Forelimb muscle (tissue), 1 donor: Measurements from ENCODE around the gene ASGR2. TPM values are rescaled to one million over a fixed set of nuclear protein-coding genes. Genes with fewer than 3 reads are reported as not detected.
"Not testable (repeated sequence)": the region's sequence is repeated elsewhere in the genome, so short reads cannot be mapped to it uniquely, and the experiment has no call there.

Source experiments
- DNase-seq: peaks from one replicate; pipeline ENCODE4 v3.0.0-alpha.2; 2013; ENCODE audit warnings: low read depth
- polyA plus RNA-seq: library from polyadenylated mRNA; unstranded; fragments of 120-200 nt; gene quantifications from one replicate; pipeline ENCODE4 v1.2.1, GENCODE V29; 2013; ENCODE audit not compliant: insufficient read length

Gene ASGR2, protein sequence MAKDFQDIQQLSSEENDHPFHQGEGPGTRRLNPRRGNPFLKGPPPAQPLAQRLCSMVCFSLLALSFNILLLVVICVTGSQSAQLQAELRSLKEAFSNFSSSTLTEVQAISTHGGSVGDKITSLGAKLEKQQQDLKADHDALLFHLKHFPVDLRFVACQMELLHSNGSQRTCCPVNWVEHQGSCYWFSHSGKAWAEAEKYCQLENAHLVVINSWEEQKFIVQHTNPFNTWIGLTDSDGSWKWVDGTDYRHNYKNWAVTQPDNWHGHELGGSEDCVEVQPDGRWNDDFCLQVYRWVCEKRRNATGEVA
- 0.11 TPM for polyA plus RNA-seq

DNA sequence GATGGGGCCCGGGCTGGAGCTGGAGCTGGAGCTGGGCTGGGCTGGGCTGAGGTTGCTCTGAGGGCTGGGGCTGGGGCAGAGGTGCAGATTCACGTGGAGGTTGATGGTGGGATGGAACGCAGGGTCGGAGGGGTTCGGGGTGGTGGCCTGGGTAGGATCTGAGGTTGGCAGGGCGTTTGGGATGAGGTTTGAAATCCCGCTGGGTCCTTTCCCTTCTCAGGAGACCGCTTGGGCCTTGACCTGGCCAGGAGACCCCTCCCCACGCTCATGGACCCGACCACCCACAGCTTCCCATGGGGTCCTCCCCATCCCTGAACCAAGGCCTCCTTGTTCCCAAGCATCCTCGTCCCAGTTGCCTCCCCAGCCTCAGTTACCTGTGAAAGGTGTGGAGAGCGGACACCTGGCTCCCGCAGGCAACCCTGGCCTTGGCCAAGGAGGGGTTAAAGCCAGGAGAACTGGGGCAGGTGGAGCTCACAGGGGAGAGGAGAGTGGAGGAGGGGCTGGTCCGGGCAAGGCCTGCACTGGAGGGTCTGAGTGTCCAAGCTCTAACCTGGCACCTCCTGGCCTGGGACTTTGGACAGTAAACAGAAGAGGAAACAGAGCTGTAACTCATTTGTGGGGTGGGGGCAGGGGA is at the start of gene ASGR2:
Gene ASGR2 (minus strand): TSS at position 582 of the 634 bp plus-strand sequence. CDS start 582 bp downstream, outside the sequence.
- DNase-seq: no peak

DNA sequence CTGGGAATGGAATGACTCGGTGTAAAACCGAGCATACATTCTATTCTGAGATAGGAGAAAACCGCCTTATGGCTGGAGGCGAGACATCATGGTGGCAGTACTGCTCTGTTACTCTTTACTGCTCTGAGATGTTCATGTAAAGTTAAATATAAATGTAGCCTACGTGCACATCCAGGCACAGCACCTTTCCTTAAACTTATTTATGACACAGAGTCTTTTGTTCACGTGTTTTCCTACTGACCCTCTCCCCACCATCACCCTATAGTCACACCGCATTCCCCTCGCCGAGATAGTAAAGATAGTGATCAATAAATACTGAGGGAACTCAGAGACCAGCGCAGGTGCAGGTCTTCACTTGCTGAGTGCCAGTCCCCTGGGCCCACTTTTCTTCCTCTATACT is 44.9 kb upstream of the ASGR2 start:
- DNase-seq: not testable (repeated sequence)

DNA sequence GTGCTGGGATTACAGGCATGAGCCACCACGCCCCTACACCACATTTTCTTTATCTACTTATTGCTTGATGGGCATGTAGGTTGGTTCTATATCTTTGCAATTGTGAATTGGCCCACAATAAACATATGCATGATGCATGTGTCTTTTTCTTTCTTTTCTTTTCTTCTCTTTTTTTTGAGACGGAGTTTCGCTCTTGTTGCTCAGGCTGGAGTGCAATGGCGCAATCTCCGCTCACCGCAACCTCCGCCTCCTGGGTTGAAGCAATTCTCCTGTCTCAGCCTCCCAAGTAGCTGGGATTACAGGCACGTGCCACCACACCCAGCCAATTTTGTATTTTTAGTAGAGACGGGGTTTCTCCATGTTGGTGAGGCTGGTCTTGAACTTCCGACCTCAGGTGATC is 43.8 kb upstream of the ASGR2 start:
- not testable (repeated sequence) for DNase-seq

DNA sequence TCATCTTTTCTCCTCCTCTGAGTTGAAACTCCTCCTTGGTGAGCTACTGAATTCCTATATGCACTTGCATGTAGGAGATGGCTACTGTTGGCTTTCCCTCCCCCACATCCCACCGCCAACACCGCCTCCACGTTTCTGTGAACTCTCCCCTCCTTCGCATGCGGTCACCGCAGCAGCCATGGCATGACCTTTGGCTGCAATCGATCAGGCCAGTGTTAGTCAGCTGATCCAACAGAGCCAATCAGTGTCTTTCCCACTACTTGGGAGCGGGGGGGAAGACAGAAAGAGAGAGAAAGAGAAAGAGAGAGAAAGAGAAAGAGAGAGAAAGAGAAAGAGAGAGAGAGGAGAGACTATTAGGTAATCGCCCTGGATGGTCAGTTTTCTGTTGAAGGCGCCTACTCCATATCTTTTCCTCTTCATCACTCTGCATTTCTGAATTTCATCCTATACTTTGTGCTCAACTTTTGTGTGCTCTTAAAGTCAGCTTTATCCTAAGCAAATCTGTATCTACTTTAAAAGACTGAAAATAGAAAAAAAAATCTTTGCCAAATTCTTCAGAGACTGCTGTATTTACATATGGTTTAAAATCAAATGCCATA is 41.8 kb upstream of the ASGR2 start:
- no peak for DNase-seq

DNA sequence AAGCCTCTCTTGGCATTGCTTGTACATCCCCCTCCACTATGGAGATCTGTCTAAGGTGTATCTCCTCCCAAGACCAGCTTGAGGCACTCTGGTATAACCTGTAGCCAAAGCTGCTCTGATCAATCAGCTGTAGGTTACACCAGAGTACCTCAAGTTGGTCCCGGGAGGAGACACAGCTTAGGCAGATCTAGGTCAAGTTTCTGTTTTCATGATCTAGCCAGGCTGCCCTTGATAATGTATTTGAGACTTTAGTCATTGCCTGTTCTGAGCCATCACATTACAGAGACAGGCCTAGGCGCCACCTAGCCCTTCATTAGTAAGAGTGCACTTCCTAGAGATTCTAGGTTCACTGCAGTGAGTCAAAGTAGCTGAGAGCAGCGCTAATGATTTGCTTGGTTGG is 33.1 kb upstream of the ASGR2 start:
- DNase-seq: no peak

DNA sequence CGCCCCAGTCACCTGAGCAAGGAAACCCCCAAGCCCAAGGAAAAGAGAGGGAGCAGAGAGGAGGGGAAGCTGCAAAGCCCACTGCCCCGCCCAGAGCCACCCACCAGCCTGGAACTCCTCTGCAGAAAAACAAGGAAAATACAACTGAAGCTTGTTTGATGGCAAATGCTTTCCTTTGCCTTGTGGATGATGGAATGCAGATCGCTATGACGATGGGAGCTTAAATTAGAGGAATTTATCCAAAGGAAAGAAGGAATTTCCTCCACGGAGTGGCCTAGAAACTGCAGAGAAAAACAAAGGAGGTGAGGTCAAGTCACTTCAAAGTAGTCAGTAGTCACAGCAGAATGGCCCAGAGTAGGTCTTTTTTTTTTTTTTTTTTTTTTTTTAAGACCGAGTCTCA is 31.5 kb upstream of the ASGR2 start:
- no peak for DNase-seq

DNA sequence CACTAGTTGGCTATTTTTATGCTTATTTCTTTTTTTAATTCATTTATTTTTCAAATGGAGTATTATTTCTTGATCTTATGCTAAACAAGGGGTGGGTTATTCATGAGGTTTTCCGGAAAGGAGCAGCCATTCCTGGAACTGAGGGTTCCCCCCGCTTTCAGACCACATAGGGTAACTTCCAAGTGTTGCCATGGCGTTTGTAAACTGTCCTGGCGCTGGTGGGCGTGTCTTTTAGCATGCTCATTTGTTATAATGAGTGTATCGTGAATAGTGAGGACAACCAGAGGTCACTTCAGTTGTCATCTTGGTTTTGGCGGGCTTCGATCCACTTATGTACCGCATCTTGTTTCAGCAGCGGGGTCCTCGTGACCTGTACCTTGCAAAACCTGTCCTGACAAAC is 29.6 kb upstream of the ASGR2 start:
- DNase-seq: no peak

DNA sequence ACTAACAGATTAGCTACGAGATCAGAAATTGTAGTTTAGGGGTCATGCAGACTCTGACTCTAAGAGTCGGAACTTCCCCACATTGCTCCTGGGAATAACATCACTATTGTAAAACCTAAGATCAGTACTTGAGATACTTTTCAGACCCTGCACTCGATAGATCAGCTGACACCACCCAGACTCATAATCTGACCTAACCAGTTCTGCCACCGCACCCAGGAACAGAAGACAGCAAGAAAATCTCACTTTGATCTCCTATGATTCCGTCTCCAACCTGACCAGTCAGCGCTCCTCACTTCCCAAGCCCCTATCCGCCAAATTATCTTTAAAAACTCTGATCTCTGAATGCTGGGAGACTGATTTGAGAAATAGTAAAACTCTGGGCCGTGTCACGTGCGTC is 27.2 kb upstream of the ASGR2 start:
- no peak for DNase-seq

DNA sequence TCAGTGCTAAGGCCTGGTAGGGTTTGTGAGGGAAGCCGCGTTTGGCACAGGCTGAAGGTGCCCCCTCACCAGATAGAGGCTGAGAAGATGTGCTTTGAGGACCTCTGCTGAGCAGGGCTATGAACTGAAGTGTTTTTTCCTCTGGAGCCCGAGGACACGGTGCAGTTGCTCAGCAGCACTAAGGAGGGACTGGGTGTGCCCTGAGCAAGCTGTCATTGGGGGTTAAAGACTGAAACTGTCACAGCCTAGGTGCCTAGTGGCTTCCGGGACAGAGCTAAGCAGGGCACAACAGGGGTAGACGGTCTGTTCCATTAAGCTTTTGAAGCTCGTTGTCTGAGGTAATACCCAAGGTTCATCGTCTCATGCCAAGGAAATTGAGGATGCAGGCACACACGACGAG is 24.8 kb upstream of the ASGR2 start:
- no peak for DNase-seq

DNA sequence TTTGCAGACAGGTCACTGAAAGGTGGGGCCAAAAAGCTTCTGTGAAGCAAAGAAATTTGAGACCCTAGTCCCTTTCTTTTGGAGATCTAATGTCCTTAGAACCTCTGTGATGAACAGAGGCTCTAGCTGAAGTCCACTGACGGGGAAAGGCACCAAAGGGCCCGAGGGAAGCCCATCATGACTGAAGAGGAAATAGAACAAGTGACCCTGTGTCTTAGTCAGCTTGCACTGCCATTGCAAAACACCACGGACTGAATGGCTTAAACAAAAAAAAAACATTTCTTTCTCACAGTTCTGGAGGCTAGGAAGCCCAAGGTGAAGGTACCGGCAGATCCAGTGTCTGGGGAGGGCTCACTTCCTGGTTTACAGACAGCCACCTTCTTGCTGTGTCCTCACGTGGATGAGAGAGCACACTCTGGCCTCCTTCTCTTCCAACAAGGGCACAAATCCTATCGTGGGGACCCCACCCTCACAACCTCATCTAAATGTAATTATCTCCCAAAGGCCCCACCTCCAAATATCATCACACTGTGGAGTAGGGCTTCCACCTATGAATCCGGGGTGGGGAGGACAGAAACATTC is 24.3 kb upstream of the ASGR2 start:
- no peak for DNase-seq

DNA sequence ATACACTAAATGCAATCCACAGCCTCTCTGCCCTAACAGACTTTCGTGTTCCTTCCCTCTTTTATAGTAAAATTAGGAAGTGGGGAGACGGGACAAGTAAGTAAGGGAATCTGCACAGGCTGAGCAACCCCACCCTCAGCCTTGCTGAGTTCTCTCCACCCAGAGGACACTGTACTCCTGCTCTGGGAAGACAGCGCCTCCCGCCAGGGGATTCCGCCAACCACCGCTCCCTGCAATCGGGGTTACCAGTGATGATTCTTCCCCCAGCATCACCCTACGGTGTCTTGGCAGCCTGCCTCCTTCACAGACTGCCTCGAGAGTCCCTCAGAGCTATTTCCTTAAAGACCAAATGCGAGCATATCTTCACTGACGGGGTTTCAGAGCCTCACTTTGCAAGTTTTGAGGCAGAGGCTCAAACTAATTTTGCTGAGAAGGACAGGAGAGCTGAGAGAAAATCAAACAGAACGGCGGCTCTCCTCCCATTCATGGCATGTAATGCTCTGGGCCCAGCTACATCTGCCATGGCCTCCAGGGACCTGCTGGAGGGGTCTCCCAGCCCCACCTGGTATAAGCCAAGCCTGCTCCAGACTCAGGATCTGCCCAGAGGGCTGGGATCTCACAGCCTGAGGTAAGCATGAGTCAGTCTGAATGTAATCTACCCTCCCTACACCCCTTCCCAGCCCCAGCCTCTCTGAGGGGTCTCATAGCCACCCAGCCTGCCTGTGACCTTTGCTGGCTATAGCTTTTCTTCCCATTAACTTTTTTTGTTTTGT is 22.7 kb upstream of the ASGR2 start:
- no peak for DNase-seq

DNA sequence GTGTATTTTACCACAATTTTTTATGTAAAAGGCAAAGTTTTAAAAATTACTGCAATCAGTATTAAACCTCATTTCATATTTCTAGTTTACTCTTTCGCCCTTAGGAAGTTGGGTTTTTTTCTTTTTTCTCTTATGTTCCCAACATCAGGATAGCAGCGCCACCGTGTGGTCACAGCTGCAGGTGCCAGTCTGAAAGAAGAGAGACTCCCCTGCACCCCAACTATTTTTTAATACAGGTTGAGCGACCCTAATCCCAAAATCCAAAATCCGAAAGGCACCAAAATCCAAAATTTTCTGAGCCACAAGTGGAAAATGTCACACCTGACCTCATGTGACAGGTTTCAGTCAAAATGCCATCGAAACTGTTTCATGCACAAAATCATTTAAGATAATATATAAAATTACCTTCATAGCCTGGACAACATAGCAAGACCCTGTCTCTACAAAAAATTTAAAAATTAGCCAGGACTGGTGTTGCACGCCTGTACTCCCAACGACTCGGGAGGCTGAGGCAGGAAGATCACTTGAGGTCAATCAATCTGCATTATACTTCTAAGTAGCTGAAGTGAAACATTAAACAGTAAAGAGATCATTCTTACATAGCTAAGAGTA is 21.8 kb upstream of the ASGR2 start:
- no peak for DNase-seq

DNA sequence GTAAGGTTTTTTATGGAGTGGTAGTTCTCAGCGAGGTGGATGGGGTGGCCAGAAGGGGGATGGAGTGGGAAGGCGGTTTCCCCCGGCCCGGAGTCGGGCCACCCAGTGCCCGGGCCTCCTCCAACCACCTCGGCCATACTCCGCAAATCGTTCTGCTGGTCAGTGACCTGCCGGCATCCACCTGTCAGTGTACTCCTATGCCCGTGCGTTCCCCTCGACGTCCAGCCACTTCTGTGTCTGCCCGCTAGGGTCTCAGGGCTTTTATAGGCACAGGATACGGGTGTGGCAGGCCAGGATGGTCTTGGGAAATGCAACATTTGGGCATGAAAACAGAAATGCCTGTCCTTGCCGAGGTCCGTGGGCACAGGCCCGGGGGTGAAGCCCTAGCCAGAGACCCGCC is 19.3 kb upstream of the ASGR2 start:
- DNase-seq: no peak

DNA sequence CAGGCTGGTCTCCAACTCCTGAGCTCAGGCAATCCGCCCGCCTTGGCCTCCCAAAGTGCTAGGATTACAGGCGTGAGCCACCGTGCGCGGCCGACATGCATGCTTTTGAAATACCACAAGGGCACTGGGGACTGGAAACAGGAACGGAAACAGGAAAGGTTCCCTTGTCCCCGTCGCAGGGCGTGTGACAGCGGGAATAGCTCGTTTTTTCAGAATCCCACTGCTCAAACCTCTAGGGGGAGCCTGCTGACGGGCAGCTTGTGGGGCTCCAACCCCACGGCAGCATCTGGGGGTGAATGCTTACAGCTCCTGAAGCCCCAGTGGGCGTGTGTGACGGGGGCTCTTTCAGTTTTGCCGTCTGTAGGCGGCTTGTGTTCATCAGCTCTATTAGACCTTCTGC is 18.8 kb upstream of the ASGR2 start:
- no peak for DNase-seq

DNA sequence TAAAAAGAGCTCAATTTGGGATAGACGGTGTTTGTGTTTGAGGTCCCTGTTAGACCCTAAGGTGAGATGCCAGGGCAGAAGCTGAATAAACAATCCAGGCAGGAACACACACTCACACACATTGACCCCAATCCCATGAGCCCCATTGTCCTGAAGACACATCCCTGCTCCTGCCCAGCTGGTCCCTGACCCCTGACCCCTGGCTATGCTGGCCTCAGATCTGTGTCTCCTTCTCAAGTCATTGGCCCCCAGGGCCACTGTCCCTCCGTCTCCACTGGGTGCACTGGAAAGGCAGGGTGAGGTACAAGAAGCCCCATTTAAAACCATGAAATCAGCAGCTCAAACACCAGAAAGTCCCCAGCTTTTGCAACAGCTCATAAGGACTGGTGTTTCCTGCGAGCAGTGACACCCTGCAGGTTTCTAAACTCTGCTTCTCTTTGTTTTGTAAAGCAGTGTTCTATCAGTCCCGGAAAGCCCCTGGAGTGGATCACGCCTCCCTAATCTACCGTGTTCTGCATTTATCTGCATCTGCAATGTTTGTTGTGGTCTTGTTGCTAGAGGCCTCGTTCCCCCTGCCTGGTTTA is 18.0 kb upstream of the ASGR2 start:
- no peak for DNase-seq

DNA sequence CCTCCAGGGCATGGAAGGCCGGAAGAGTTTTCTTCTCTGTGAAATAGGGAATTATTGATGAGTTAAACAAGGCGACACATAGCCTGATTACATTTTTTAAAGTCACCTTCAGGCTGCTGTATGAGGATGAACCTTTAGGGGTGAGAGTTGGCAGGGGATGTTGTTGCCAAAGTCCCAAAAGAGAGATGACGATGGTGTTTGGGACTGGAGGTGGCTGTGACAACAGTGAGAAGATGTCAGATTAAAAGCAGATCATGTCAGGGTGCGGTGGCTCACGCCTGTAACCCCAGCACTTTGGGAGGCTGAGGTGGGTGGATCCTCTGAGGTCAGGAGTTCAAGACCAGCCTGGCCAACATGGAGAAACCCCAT is 16.8 kb upstream of the ASGR2 start:
- DNase-seq: no peak

DNA sequence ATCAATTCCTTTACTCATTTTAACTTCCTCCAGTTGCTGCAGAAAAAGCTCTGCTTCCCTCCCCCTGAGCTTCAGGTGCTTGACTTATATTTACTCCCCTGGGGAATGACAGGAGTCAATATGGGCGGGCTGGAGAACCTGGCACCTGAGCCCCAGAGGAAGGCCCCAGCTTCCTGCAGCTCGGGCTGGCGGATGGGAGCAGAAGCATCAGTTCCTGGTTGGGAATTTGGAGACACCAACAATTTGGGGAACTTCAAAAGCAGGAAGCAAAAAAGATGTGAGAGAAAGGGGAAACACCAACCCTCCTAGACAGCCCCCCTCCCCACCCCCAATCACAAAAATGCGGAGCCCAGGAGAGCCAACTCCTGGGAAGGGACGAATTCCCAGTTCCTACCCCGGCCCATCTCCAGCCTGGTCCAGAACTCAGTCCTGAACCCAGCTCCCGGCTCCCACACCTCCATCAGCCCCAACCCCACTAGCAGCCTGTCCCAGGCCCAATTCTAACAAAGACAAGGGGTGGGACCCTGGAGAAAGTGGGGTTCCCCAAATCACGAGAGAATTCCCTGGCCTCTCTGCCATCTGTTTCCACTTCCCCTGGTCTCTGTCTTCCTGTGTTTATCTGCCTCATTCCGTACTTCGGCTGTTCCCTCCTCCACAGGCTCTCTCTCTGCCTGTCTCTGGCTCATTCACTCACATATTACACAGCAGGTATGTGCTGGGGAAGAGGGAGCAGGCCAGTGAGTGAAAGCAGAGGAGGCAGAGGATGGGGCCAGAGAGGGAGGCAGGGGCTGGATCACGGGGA is 16.2 kb upstream of the ASGR2 start:
- no peak for DNase-seq

DNA sequence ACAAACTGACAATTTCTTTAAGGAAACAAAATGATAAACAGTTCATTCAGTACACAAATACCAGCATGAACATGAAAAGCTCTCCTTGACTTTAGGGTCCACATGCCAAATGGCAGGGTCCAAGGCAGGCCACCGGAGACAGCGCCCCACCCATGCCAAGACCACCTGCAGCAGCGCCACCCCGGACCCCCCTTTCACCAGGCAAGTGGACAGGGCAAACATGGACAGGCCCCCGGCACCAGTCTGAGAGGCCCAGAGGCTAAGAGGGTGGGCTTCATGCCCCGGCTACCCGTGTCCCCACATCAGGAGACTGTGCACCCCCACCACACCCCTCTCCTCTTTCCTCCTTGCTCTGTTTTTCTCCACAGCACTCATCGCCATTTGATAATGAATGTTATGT is 14.7 kb upstream of the ASGR2 start:
- no peak for DNase-seq

DNA sequence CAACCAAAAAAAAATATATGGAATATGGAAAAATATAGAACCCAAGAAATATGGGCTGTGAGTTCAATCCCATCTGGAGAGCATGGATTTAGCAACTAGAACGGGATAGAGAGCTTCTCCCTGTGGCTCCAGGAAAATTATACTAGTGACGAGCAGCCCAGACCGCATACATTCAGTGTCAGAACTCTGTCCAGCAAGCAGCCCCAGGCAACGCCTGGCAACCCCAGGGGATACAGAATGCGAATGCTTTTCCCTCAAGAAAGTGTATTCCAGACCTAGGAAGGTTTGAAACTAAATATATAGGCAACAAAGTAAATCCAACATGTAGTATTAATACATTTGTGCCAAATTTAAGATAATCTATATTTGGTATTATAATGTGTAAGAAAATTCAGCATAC is 13.5 kb upstream of the ASGR2 start:
- DNase-seq: no peak

DNA sequence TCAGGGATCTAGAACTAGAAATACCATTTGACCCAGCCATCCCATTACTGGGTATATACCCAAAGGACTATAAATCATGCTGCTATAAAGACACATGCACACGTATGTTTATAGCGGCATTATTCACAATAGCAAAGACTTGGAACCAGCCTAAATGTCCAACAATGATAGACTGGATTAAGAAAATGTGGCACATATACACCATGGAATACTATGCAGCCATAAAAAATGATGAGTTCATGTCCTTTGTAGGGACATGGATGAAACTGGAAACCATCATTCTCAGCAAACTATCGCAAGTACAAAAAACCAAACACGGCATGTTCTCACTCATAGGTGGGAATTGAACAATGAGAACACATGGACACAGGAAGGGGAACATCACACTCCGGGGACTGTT is 12.9 kb upstream of the ASGR2 start:
- DNase-seq: not testable (repeated sequence)
